ENCODE results near the gene ANXA5. TPM values are rescaled to one million over a fixed set of nuclear protein-coding genes. Genes with fewer than 3 reads are reported as not detected.

The ANXA5 gene
- total RNA-seq, 2 donors from 2014 or later = 212 to 241 TPM

- Histone ChIP-seq H3K4me1 (ENCODE audit: control insufficient read depth, insufficient read depth, low read length) (no peaks in the 10 kb centered on the region), H3K36me3 (ENCODE audit: control insufficient read depth, insufficient read depth, low read length) (peaks cover 70% of the 10 kb centered on the region), H3K4me3 (ENCODE audit: low read length) (no peak overlapping the region), H3K27me3 (ENCODE audit: control insufficient read depth, insufficient read depth, low read length, poor library complexity, severe bottlenecking) (no peaks in the 10 kb centered on the region), H3K9ac (ENCODE audit: extremely low read depth, low read length, poor library complexity, severe bottlenecking) (no peak overlapping the region), H3K27ac (ENCODE audit: low read depth, low read length) (no peak overlapping the region), H3K9me3 (ENCODE audit: control insufficient read depth, low read length) (no peaks in the 10 kb centered on the region)
- Mint-ChIP-seq H3K27me3 (ENCODE audit: insufficient read depth) (no peaks in the 10 kb centered on the region), H3K27ac (no peak overlapping the region), H3K36me3 (ENCODE audit: low read depth) (peaks cover 56% of the 10 kb centered on the region), H3K4me3 (no peak overlapping the region), H3K9me3 (no peaks in the 10 kb centered on the region), H3K4me1 (no peaks in the 10 kb centered on the region)
- whole genome bisulfite sequencing, 2 experiments (ENCODE audit: insufficient coverage in 1 of 2, insufficient read length in 1 of 2) = 81 to 83% methylated on average over 1 to 2 of the region's 2 CpGs
- TF ChIP-seq CTCF (conservative IDR thresholded peaks at IDR 0.05) = no peak
- no peak for DNase-seq
Measured at GRCh38 chr4:121669163-121669550, 27.6 kb downstream of the ANXA5 start.

- WGBS, 2 experiments (ENCODE audit: insufficient coverage in 1 of 2, insufficient read length in 1 of 2) = 90 to 100% methylated on average over 1 to 4 of the region's 4 CpGs
- no peak overlapping the region for H3K4me3 Mint-ChIP-seq
- TF ChIP-seq CTCF (conservative IDR thresholded peaks at IDR 0.05) = no peak
- no peaks in the 10 kb centered on the region for H3K9me3 Mint-ChIP-seq
- no peaks in the 10 kb centered on the region for H3K27me3 ChIP-seq (ENCODE audit: control insufficient read depth, insufficient read depth, low read length, poor library complexity, severe bottlenecking)
- H3K36me3 Mint-ChIP-seq (ENCODE audit: low read depth) = peaks cover 56% of the 10 kb centered on the region
- no peak for DNase-seq
- no peak overlapping the region for H3K27ac ChIP-seq (ENCODE audit: low read depth, low read length)
- no peak overlapping the region for H3K9ac ChIP-seq (ENCODE audit: extremely low read depth, low read length, poor library complexity, severe bottlenecking)
- H3K4me1 Mint-ChIP-seq = no peaks in the 10 kb centered on the region
- H3K27me3 Mint-ChIP-seq (ENCODE audit: insufficient read depth) = no peaks in the 10 kb centered on the region
- H3K27ac Mint-ChIP-seq = no peak overlapping the region
- peaks cover 70% of the 10 kb centered on the region for H3K36me3 ChIP-seq (ENCODE audit: control insufficient read depth, insufficient read depth, low read length)
- no peak overlapping the region for H3K4me3 ChIP-seq (ENCODE audit: low read length)
- H3K9me3 ChIP-seq (ENCODE audit: control insufficient read depth, low read length) = no peaks in the 10 kb centered on the region
- no peaks in the 10 kb centered on the region for H3K4me1 ChIP-seq (ENCODE audit: control insufficient read depth, insufficient read depth, low read length)
Measured at GRCh38 chr4:121668368-121669162, 28.2 kb downstream of the ANXA5 start.

- peaks cover 6% of the 10 kb centered on the region for H3K4me1 Mint-ChIP-seq
- Histone ChIP-seq H3K4me3 (ENCODE audit: low read length) (no peak overlapping the region), H3K27me3 (ENCODE audit: control insufficient read depth, insufficient read depth, low read length, poor library complexity, severe bottlenecking) (no peaks in the 10 kb centered on the region), H3K36me3 (ENCODE audit: control insufficient read depth, insufficient read depth, low read length) (peaks cover 49% of the 10 kb centered on the region), H3K9me3 (ENCODE audit: control insufficient read depth, low read length) (no peaks in the 10 kb centered on the region), H3K9ac (ENCODE audit: extremely low read depth, low read length, poor library complexity, severe bottlenecking) (no peak overlapping the region), H3K27ac (ENCODE audit: low read depth, low read length) (no peak overlapping the region), H3K4me1 (ENCODE audit: control insufficient read depth, insufficient read depth, low read length) (no peaks in the 10 kb centered on the region)
- DNase-seq = no peak
- no peak overlapping the region for H3K27ac Mint-ChIP-seq
- no peak overlapping the region for H3K4me3 Mint-ChIP-seq
- H3K36me3 Mint-ChIP-seq (ENCODE audit: low read depth) = peaks cover 44% of the 10 kb centered on the region
- no peaks in the 10 kb centered on the region for H3K9me3 Mint-ChIP-seq
- no peak for TF ChIP-seq CTCF (conservative IDR thresholded peaks at IDR 0.05)
- no peaks in the 10 kb centered on the region for H3K27me3 Mint-ChIP-seq (ENCODE audit: insufficient read depth)
Measured at GRCh38 chr4:121666091-121666679, 30.6 kb downstream of the ANXA5 start.
